Measurements from ENCODE around the gene MT4. TPM values are rescaled to one million over a fixed set of nuclear protein-coding genes. Genes with fewer than 3 reads are reported as not detected.

Gene MT4
- total and polyA plus RNA-seq, 2 of the 4 experiments (the other 2 are of a cell fraction): not detected

- peak; percentile 1; the same call in 1 of the 2 replicates for ATAC-seq (ENCODE audit: low read depth)
- CTCF ChIA-PET: interaction anchor here (1.6 kb wide), 1 partner anchor 10 kb away, joined by 4 read pairs; no protein-coding TSS in a partner anchor
Observed at GRCh38 chr16:56610017-56610608, 45.2 kb downstream of the MT4 start.

More at GRCh38 chr16:56610017-56610608, 45.2 kb downstream of the MT4 start:
- Histone ChIP-seq H3K18ac (ENCODE audit: low read depth, low read length) (peak overlapping the region; percentile 90), H3K4me3 (ENCODE audit: insufficient read depth, low read depth, low read length) (peak overlapping the region; percentile 35), H4K5ac (ENCODE audit: low read depth, low read length) (peak overlapping the region; percentile 88), H3K14ac (replicated peaks; ENCODE audit: low read depth, low read length) (peak overlapping the region; percentile 83), H3K36me3 (ENCODE audit: control insufficient read depth, insufficient read depth, low read length) (no peaks in the 10 kb centered on the region), H2BK20ac (ENCODE audit: low read depth, low read length) (peak overlapping the region; percentile 71), H3K9me3 (ENCODE audit: control insufficient read depth, insufficient read depth, low read length) (no peaks in the 10 kb centered on the region), H3K23ac (ENCODE audit: low read depth, low read length) (peak overlapping the region; percentile 89), H4K20me1 (ENCODE audit: insufficient read depth, low read length) (peaks cover 11% of the 10 kb centered on the region), H2BK5ac (ENCODE audit: low read depth, low read length, poor library complexity, severe bottlenecking) (peak overlapping the region; percentile 98), H3K9ac (ENCODE audit: low read depth, low read length) (peak overlapping the region; percentile 28), H2BK120ac (ENCODE audit: low read depth, low read length) (peak overlapping the region; percentile 96), H2AK5ac (ENCODE audit: low read depth, low read length) (peak overlapping the region; percentile 73), H3K27me3 (ENCODE audit: control insufficient read depth, insufficient read depth, low read length) (no peaks in the 10 kb centered on the region), H3K4me1 (ENCODE audit: control insufficient read depth, insufficient read depth, low read length) (peaks cover 35% of the 10 kb centered on the region), H2BK15ac (ENCODE audit: low read depth, low read length) (peak overlapping the region; percentile 55), H3K56ac (ENCODE audit: extremely low read depth, insufficient read depth, low read length) (peak overlapping the region; percentile 73), H2AFZ (replicated peaks; ENCODE audit: low read length, poor library complexity) (peak overlapping the region; percentile 52), H3K4me2 (ENCODE audit: low read depth, low read length) (peak overlapping the region; percentile 78), H3K79me1 (ENCODE audit: low read depth in 1 of 2, low read length in 2 of 2) (peaks cover 2 to 55% of the 10 kb centered on the region in 2 experiments; a peak in 3 of 4 replicates), H3K4ac (ENCODE audit: low read depth, low read length) (peak overlapping the region; percentile 82), H4K91ac (ENCODE audit: insufficient read depth, low read depth, low read length) (peak overlapping the region; percentile 90), H4K8ac (ENCODE audit: low read depth in 2 of 2, low read length in 2 of 2) (peak overlapping the region; percentile 37 to 81), H2AK9ac (replicated peaks; ENCODE audit: low read depth, low read length, poor library complexity) (peak overlapping the region; percentile 21), H3K27ac (ENCODE audit: insufficient read depth, low read length) (peak overlapping the region; percentile 70), H3K9me1 (ENCODE audit: insufficient read depth, low read length) (peaks cover 23% of the 10 kb centered on the region)
- dilution Hi-C loops (cut with HindIII; ENCODE audit: low sequenced_read_pairs, unreplicated experiment): no loop called here
- POLR2A ChIA-PET (ENCODE audit: unreplicated experiment): no interaction called here
- TF ChIP-seq CEBPB (IDR thresholded peaks at IDR 0.05; ENCODE audit: low read depth, low read length) (peak; percentile 60; the same call in 1 of the 2 replicates), CTCF (conservative IDR thresholded peaks at IDR 0.05; ENCODE audit: low read depth, low read length) (no peak), MAZ (IDR thresholded peaks at IDR 0.05; ENCODE audit: borderline replicate concordance, low read depth, low read length) (peak; percentile 53; the same call in 1 of the 2 replicates), MXI1 (IDR thresholded peaks at IDR 0.05; ENCODE audit: borderline replicate concordance, low read depth, low read length) (peak; percentile 19; the same call in 1 of the 2 replicates), SMC3 (IDR thresholded peaks at IDR 0.05; ENCODE audit: low read depth, low read length) (peak; percentile 25), RAD21 (IDR thresholded peaks at IDR 0.05; ENCODE audit: low read length) (no peak), POLR2A (IDR thresholded peaks at IDR 0.05; ENCODE audit: low read depth, low read length) (peak; percentile 98), BHLHE40 (IDR thresholded peaks at IDR 0.05; ENCODE audit: low read depth, low read length) (0 out of 2 replicates have a peak, but pooled peaks have one; percentile 32), FOS (IDR thresholded peaks at IDR 0.05; ENCODE audit: low read depth, low read length) (peak; percentile 18; the same call in 1 of the 2 replicates), RCOR1 (IDR thresholded peaks at IDR 0.05; ENCODE audit: insufficient replicate concordance, low read length) (peak; percentile 39), NFE2L2 (IDR thresholded peaks at IDR 0.05; ENCODE audit: low read depth, low read length) (no peak)
- BruUV-seq (replicated peaks): no TSS peak
- in situ Hi-C loops (cut with MboI; ENCODE audit: low sequenced_read_pairs): no loop called here
- intact Hi-C loops (cut with micrococcal nuclease): no loop called here
- 19% methylated on average over 6 of the region's 10 CpGs; no CpG with 5 or more reads in 1 of the 2 experiments for WGBS, 2 experiments (ENCODE audit: extremely low coverage in 2 of 2, insufficient read length in 1 of 2)
- DNase-seq: peak; percentile 97

Measured in IMR-90 (cell line).